Activated T-cell treated with anti-CD3 and anti-CD28 coated beads, Interleukin-2, amount 50 U/mL, for 4 hours (primary cell): ENCODE results near the gene CDH4. TPM values are rescaled to one million over a fixed set of nuclear protein-coding genes. Genes with fewer than 3 reads are reported as not detected.

Source experiments
- ATAC-seq, 2 donors: fragments of 200-7000 bp; cut with Tn5 transposase; one replicate each; pipeline ENCODE4 v1.10.0; 2021
- DNase-seq: peaks from one replicate; pipeline ENCODE4 v3.0.0-alpha.2; 2020
- H3K27me3 Mint-ChIP-seq: one replicate; pipeline ENCODE4 v1.8.0; 2021; ENCODE audit warnings: low read depth, mixed read lengths
- H3K36me3 Mint-ChIP-seq: one replicate; pipeline ENCODE4 v1.8.0; 2022; ENCODE audit warnings: mixed read lengths; ENCODE audit not compliant: insufficient read depth
- H3K4me1 Mint-ChIP-seq: one replicate; pipeline ENCODE4 v1.8.0; 2021; ENCODE audit warnings: low read depth, mixed read lengths
- H3K4me3 Mint-ChIP-seq: one replicate; pipeline ENCODE4 v1.8.0; 2021; ENCODE audit warnings: mild to moderate bottlenecking, moderate library complexity, mixed read lengths
- H3K9me3 Mint-ChIP-seq: one replicate; pipeline ENCODE4 v1.8.0; 2021; ENCODE audit warnings: mixed read lengths
- total RNA-seq, 3 donors: library from RNA; stranded (reverse); gene quantifications; one replicate each; pipeline ENCODE4 v1.2.1, GENCODE V29; 2021

Gene CDH4
- total RNA-seq, 3 donors from 2014 or later: 0.10 TPM; not detected in 2

- Mint-ChIP-seq H3K36me3 (no peaks in the 10 kb centered on the region), H3K9me3 (no peaks in the 10 kb centered on the region), H3K4me3 (no peak overlapping the region), H3K27me3 (peaks cover 2% of the 10 kb centered on the region), H3K4me1 (no peaks in the 10 kb centered on the region)
- ATAC-seq (no peak), DNase-seq (no peak)
These were observed 15.3 kb upstream of the CDH4 start for GRCh38 chr20:61236713-61237112.

DNA sequence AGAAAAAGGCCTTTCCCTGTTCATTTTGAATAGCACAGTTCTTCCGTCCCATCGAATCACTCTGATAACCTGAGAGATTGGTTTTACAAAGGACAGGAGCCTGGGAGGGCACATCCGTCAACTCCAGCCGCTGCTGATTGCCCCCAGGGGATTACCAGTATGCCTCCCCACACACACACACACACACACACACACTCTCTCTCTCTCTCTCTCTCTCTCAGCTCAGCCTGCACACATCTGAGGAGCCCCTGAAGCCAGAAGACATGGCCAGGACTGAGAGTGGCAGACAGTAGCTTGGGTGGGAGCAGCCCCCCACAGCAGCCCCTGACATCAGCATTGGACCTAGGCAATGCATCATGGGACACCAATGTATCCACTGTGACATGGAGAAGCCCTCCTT, 13.2 kb upstream of the CDH4 start:
- Mint-ChIP-seq H3K4me1 (no peaks in the 10 kb centered on the region), H3K4me3 (no peak overlapping the region), H3K27me3 (peaks cover 6% of the 10 kb centered on the region), H3K9me3 (no peaks in the 10 kb centered on the region), H3K36me3 (no peaks in the 10 kb centered on the region)
- DNase-seq: no peak
- no peak for ATAC-seq

DNA sequence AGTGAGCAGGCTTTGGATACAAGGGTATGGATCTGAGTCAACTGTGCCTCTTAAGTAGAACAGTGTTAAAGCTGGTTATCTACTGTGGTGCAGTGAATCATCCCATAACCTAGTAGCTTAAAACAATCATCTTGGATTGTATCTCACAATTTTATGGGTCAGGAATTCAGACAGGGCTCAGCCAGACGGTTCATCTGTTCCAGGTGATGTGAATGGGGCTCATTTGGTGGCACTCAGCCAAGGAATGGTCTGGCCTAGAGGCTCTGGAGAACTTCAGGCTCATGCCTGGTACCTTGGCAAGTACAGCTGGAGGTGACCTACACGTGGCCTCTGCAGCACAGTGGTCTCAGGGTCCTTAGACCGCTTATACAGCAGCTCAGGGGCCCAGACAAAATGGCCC, 11.2 kb upstream of the CDH4 start:
- Mint-ChIP-seq H3K9me3 (no peaks in the 10 kb centered on the region), H3K4me3 (no peak overlapping the region), H3K27me3 (peaks cover 6% of the 10 kb centered on the region), H3K4me1 (no peaks in the 10 kb centered on the region), H3K36me3 (no peaks in the 10 kb centered on the region)
- ATAC-seq: no peak
- no peak for DNase-seq

DNA sequence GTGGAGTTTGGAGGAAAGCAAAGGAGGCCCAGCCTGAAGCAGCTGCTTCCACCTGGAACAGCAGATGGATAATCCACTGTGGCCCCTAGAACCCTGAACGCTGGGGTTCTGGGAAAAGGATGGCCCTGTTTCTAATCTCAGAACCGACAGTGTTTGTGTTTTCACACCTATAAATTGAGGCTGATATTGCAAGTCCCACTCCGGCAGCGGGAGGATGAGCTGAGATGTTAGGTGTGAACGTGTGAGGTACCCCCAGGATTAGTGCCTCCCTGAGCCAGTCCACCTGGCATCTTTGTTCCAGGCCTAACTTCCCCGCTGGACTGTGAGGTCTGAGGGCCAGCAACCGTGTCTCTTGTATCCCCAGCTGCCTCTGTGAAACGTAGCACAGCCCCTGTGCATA, 7.8 kb upstream of the CDH4 start:
- Mint-ChIP-seq H3K4me3 (no peak overlapping the region), H3K36me3 (no peaks in the 10 kb centered on the region), H3K4me1 (no peaks in the 10 kb centered on the region), H3K9me3 (no peaks in the 10 kb centered on the region), H3K27me3 (peaks cover 24% of the 10 kb centered on the region)
- no peak for ATAC-seq
- no peak for DNase-seq

DNA sequence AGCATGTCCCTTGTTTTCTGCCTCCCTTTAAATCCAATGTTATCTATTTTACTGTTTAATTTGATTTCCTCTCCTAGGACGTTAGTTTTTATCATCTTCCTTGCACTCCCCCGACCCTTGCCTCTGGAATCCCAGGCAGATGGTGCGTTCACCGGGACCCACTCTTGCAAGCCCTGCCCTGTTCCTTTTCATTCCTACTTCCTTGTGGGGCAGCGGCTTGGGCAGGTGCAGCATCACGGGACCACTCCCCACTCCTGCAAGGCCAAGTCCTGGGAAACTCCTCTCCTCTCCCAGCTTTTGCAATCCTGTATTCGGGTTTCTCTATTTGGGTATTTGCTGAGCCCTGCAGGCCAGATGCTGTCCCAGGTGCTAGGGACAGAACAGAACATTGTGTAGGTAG, 5.8 kb upstream of the CDH4 start:
- Mint-ChIP-seq H3K9me3 (no peaks in the 10 kb centered on the region), H3K36me3 (no peaks in the 10 kb centered on the region)
- no peak for ATAC-seq

DNA sequence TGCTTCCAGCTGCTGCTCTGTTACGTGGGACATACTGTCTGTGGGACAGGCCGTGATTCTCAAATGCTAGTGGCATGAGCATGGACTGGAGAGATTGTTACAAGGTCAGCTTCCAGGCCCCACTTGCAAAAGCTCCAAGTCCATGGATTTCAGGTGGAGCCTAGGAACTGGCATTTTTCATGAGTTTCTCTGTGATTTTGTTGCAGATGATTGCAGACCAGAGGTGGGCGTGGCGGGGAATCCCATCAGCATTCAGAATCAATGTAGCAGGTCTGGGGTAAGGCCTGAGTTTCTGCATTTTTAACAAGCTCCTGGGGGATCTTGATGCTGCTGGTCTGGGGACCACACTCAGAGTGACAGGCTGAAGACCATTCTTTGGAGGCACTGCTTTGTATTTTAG, 2.4 kb upstream of the CDH4 start:
- DNase-seq: no peak
- no peaks in the 10 kb centered on the region for H3K9me3 Mint-ChIP-seq
- H3K36me3 Mint-ChIP-seq: no peaks in the 10 kb centered on the region
- H3K27me3 Mint-ChIP-seq: peaks cover 50% of the 10 kb centered on the region
- peaks cover 3% of the 10 kb centered on the region for H3K4me1 Mint-ChIP-seq
- no peak for ATAC-seq
- no peak overlapping the region for H3K4me3 Mint-ChIP-seq

More for the DNA sequence above, 5.8 kb upstream of the CDH4 start:
- no peak overlapping the region for H3K4me3 Mint-ChIP-seq
- DNase-seq: no peak
- peaks cover 42% of the 10 kb centered on the region for H3K27me3 Mint-ChIP-seq
- no peaks in the 10 kb centered on the region for H3K4me1 Mint-ChIP-seq

DNA sequence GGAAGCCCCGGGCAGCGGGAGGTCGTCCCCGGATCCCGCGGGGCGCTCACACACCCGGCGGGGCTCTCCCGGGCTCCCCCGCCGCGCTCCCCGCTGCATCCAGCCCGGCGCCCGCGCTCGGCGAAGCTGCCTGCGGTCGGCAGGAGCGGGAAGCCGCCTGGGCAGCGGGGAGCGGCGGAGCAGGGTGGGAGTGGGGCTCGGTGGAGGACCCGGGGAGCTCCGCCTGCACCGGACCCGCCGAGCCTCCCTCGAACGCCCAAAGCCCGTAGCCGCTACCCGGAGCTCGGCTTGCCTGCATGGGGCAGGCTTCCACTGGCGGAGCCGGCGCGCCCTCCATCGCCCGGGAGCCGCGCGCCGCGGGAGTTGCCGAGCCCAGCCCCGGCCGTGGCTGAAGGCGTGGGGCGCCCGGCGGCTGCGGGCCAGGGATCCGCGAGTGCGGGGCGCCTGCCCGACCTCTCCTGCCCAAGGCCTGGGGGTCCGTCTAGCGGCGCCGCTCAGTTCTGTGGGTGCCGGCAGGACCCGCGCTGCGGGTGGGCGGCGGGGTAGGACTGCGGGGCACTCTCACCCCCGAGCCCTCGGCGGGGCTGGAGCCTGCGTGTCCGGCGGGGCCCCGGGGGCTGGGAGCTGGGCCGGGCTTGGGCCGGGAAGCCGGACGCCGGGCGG, 671 bp downstream of the CDH4 start:
- Mint-ChIP-seq H3K27me3 (peaks cover 64% of the 10 kb centered on the region), H3K4me3 (no peak overlapping the region), H3K36me3 (no peaks in the 10 kb centered on the region), H3K4me1 (peaks cover 3% of the 10 kb centered on the region), H3K9me3 (no peaks in the 10 kb centered on the region)
- DNase-seq: no peak
- peak in 1 of 2 donors; percentile 27 for ATAC-seq

DNA sequence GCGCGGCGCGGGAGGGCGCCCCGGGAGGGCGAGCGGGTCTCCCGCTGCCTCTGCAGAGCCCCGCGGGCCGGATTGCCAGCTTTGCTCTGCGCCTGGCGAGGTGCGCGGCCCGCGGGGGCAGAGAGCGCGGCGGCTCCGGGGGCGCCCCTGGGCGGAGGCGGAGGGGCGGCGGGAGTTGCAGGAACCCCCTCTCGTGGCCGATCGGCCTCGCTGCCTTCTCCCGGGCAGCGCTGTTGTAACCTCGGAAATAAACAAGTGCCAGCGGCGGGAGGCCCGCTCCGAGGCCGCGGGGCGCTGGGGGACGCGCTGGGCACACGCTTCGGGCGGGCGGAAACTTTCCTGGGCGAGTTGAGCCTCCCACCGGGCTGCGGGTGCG, 1.2 kb downstream of the CDH4 start:
- Mint-ChIP-seq H3K4me3 (no peak overlapping the region), H3K9me3 (no peaks in the 10 kb centered on the region), H3K36me3 (no peaks in the 10 kb centered on the region), H3K27me3 (peaks cover 59% of the 10 kb centered on the region), H3K4me1 (peaks cover 3% of the 10 kb centered on the region)
- ATAC-seq (peak in 1 of 2 donors; percentile 37), DNase-seq (no peak)

GRCh38 chr20:61253640-61254511, 1.8 kb downstream of the CDH4 start:
- Mint-ChIP-seq H3K9me3 (no peaks in the 10 kb centered on the region), H3K4me3 (no peak overlapping the region), H3K4me1 (peaks cover 3% of the 10 kb centered on the region), H3K27me3 (peaks cover 54% of the 10 kb centered on the region), H3K36me3 (no peaks in the 10 kb centered on the region)
- DNase-seq: no peak
- ATAC-seq: no peak

DNA sequence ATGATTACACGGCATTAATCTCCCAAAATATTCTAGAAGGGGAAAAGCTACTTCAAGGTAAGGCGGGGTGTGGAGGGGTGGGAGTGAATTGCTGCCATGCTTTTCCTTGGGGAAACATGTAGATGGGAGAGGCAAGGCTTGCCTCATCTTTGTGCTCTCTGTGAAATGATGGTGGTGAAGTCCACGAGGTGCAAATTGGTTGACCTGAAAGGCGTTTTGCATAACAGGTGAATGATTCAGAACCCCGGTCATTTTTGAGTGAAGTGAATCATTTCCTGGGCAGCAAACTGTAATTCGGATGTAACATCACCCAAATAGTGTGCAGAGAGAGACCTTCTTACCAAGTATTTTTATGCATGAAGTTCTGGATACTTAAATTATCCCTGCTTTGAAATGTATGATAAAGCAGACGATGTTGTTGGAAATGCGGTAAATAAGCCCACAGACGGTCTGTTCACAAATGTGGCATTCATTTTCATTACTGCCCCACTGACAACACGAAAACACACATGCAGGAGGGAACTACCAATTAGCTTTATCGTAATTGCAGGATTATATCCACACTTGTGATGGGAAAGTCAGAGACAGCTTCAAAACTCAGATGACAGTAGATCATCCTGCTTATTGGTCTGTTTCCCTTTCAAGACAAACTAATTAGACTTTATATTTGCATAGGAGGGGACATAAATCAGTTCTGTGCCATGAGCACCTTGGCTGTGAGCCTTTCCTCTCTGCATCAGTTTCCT, 3.0 kb downstream of the CDH4 start:
- peaks cover 3% of the 10 kb centered on the region for H3K9me3 Mint-ChIP-seq
- H3K4me3 Mint-ChIP-seq: no peak overlapping the region
- H3K27me3 Mint-ChIP-seq: peaks cover 44% of the 10 kb centered on the region
- no peak for DNase-seq
- H3K4me1 Mint-ChIP-seq: peaks cover 3% of the 10 kb centered on the region
- no peaks in the 10 kb centered on the region for H3K36me3 Mint-ChIP-seq
- ATAC-seq: no peak

DNA sequence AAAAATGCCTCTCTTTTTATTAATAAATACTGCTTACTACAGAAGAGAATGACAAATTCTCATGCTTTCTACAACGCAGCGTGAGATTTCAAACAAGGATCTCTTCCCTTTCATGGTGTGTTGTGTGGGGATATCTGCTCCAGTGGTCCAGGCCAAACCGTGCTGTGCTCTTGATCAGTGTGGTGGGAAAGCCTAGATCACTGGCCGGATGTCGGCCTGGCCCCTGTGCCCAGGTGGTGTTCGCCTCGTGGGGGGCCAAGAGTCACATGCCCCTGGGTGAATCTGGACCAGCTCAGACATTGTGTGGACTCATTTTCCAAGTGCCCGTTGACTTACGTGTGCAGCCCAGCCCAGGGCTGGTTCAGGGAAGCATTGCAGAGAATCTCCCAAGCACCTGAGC, 4.3 kb downstream of the CDH4 start:
- Mint-ChIP-seq H3K4me1 (peaks cover 3% of the 10 kb centered on the region), H3K4me3 (no peak overlapping the region), H3K27me3 (peaks cover 30% of the 10 kb centered on the region), H3K36me3 (no peaks in the 10 kb centered on the region), H3K9me3 (peaks cover 5% of the 10 kb centered on the region)
- DNase-seq (no peak), ATAC-seq (no peak)

DNA sequence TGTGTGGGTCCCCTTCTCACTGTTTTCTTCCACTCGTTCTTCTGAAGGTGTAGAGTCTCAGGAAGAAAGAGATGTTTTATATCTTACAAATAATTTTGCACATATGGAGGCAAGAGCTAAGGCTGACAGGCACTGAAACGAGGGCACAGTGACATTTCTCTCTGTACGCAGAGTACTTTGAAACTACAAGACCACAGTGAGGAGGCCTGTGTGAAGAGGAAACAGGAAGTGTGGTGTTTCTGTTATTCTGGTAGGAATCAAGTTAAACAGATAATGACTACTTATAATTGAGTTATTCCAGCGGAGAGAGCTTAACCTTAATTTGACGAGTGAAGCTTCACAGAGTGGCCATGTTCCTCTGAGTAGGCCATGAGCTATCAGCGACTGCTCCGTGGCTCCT, 4.8 kb downstream of the CDH4 start:
- DNase-seq: no peak
- Mint-ChIP-seq H3K9me3 (peaks cover 5% of the 10 kb centered on the region), H3K36me3 (no peaks in the 10 kb centered on the region), H3K4me1 (peaks cover 1% of the 10 kb centered on the region), H3K4me3 (no peak overlapping the region), H3K27me3 (peaks cover 27% of the 10 kb centered on the region)
- no peak for ATAC-seq

GRCh38 chr20:61257611-61258010, 5.5 kb downstream of the CDH4 start:
- no peak for DNase-seq
- H3K4me1 Mint-ChIP-seq: peaks cover 1% of the 10 kb centered on the region
- H3K4me3 Mint-ChIP-seq: no peak overlapping the region
- H3K9me3 Mint-ChIP-seq: peaks cover 5% of the 10 kb centered on the region
- H3K27me3 Mint-ChIP-seq: peaks cover 27% of the 10 kb centered on the region
- H3K36me3 Mint-ChIP-seq: no peaks in the 10 kb centered on the region
- no peak for ATAC-seq

DNA sequence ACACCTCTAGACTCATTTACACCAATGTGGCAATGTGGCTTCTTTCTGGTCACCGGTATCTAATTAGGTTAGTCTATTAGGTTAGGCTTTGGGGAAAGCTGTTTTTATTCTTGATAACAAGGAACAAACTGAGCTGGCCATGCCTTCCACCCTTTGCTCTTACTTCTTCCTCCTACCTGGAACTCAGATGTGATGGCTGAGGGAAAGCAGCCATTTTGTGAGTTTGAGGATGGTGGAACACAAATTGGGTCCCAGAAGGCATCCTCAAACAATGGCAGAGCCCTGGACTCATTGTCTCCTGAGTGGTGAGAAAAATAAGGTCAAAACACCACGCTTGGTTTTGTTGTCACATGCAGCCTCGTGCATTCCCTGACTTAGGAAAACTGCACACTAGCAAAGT, 7.7 kb downstream of the CDH4 start:
- peaks cover 19% of the 10 kb centered on the region for H3K27me3 Mint-ChIP-seq
- no peaks in the 10 kb centered on the region for H3K4me1 Mint-ChIP-seq
- no peak for ATAC-seq
- no peak for DNase-seq
- H3K9me3 Mint-ChIP-seq: peaks cover 5% of the 10 kb centered on the region
- no peak overlapping the region for H3K4me3 Mint-ChIP-seq
- H3K36me3 Mint-ChIP-seq: no peaks in the 10 kb centered on the region
